MCF 10A (cell line): Measurements from ENCODE around the gene OR9K2. TPM values are rescaled to one million over a fixed set of nuclear protein-coding genes. Genes with fewer than 3 reads are reported as not detected.

Experiments
- Bru-seq: library from RNA; stranded (reverse); fragments of 400-500 nt; gene quantifications from one replicate; lab custom pipeline; 2021; lab: Mats Ljungman, UMichigan
- BruChase-seq, 2 experiments: library from RNA; stranded (reverse); fragments of 400-500 nt; gene quantifications; one replicate each; lab custom pipeline; 2021; lab: Mats Ljungman, UMichigan
- BruUV-seq: library from RNA; stranded (reverse); fragments of 400-500 nt; replicated peaks from 2 replicates; lab custom pipeline; 2021; lab: Mats Ljungman, UMichigan
- CTCF ChIA-PET: fragments of 300-600 bp; sonication (Branson Sonifier 250); formaldehyde crosslinking; extraction: SDS; loops from one replicate; lab custom pipeline; 2021; ENCODE audit warnings: antibody characterized with exemption, inconsistent platforms; lab: Yijun Ruan, JAX
- POLR2A ChIA-PET: fragments of 300-600, 350-650 bp; sonication (Branson Sonifier 250); formaldehyde crosslinking; extraction: SDS; loops from one replicate; lab custom pipeline; 2020; ENCODE audit warnings: antibody characterized with exemption, inconsistent platforms; lab: Yijun Ruan, JAX
- DNase-seq: peaks from one replicate; pipeline ENCODE4 v3.0.0-alpha.2; 2018; ENCODE audit not compliant: unreplicated experiment
- H3K27ac Mint-ChIP-seq: one replicate; pipeline ENCODE4 v1.8.0; 2022; ENCODE audit warnings: mild to moderate bottlenecking, low read depth, mixed read lengths; ENCODE audit not compliant: unreplicated experiment
- H3K27me3 Mint-ChIP-seq: one replicate; pipeline ENCODE4 v1.8.0; 2022; ENCODE audit warnings: mixed read lengths; ENCODE audit not compliant: insufficient read depth, unreplicated experiment
- H3K36me3 Mint-ChIP-seq: one replicate; pipeline ENCODE4 v1.8.0; 2022; ENCODE audit warnings: mild to moderate bottlenecking, moderate library complexity, mixed read lengths; ENCODE audit not compliant: insufficient read depth, unreplicated experiment
- H3K4me1 Mint-ChIP-seq: one replicate; pipeline ENCODE4 v1.8.0; 2022; ENCODE audit warnings: mixed read lengths; ENCODE audit not compliant: insufficient read depth, unreplicated experiment
- H3K4me3 Mint-ChIP-seq: one replicate; pipeline ENCODE4 v1.8.0; 2022; ENCODE audit warnings: mild to moderate bottlenecking, moderate library complexity, mixed read lengths; ENCODE audit not compliant: unreplicated experiment
- H3K9me3 Mint-ChIP-seq: one replicate; pipeline ENCODE4 v1.8.0; 2022; ENCODE audit warnings: mixed read lengths; ENCODE audit not compliant: unreplicated experiment
- intact Hi-C: fragments of 100-400 bp; cut with micrococcal nuclease; formaldehyde crosslinking; loops from 2 replicates; pipeline ENCODE4 v1.14.1; 2022
- long read RNA-seq: library from polyadenylated mRNA; stranded (forward); transcript quantifications from one replicate; pipeline ENCODE4 v2.0.0, GENCODE V29; 2022
- total RNA-seq: library from RNA; stranded (reverse); gene quantifications from 2 replicates; pipeline ENCODE4 v1.2.3, GENCODE V29; 2022
- TF ChIP-seq, protein P1 (sequence below): fragments of 200-600 bp; IDR thresholded peaks from one replicate; pipeline ENCODE4 v1.8.0; 2022; ENCODE audit warnings: antibody characterized with exemption, mild to moderate bottlenecking; ENCODE audit not compliant: unreplicated experiment

Gene OR9K2, protein sequence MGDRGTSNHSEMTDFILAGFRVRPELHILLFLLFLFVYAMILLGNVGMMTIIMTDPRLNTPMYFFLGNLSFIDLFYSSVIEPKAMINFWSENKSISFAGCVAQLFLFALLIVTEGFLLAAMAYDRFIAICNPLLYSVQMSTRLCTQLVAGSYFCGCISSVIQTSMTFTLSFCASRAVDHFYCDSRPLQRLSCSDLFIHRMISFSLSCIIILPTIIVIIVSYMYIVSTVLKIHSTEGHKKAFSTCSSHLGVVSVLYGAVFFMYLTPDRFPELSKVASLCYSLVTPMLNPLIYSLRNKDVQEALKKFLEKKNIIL
- total RNA-seq (not detected in 2 replicates), Bru-seq, nascent RNA (not detected), BruChase-seq, experiment 1, labeled RNA remaining after a 6-hour chase (not detected), BruChase-seq, experiment 2, labeled RNA remaining after a 2-hour chase (not detected)
- long read RNA-seq = 0 reads

DNA sequence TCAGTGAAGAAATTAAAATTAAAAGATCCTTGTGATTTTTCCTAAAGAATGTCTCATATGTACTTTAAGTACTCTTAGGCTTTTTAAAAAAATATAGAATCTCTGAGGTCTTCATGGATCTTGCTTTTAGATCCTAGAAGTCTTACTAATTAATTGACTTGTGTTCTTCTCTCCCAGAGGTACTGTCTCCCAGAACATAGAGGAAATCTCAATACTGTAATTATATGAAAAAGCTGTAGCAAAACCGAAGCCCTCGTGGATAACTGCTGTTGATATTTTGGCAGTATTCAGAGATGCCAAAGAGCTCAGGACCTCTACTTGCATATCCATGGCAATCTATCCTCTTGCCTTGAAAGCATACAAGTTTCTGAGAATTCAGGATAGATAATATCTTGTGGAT lies at the start of gene OR9K2:
Gene OR9K2, plus strand, starts transcription at position 301 of the 400 bp plus-strand sequence. CDS start 3,429 bp downstream, outside the sequence.
- Mint-ChIP-seq H3K9me3 (no peaks in the 10 kb centered on the region), H3K4me1 (no peaks in the 10 kb centered on the region), H3K36me3 (no peaks in the 10 kb centered on the region), H3K27ac (no peak within 1 kb of the TSS), H3K4me3 (no peak within 1 kb of the TSS), H3K27me3 (peaks cover 81% of the 10 kb centered on the region)
- intact Hi-C loops = no loop called here
- DNase-seq = no peak
- BruUV-seq = no TSS peak
- ChIA-PET CTCF (no interaction called here), POLR2A (no interaction called here)
- TF ChIP-seq, protein P1, sequence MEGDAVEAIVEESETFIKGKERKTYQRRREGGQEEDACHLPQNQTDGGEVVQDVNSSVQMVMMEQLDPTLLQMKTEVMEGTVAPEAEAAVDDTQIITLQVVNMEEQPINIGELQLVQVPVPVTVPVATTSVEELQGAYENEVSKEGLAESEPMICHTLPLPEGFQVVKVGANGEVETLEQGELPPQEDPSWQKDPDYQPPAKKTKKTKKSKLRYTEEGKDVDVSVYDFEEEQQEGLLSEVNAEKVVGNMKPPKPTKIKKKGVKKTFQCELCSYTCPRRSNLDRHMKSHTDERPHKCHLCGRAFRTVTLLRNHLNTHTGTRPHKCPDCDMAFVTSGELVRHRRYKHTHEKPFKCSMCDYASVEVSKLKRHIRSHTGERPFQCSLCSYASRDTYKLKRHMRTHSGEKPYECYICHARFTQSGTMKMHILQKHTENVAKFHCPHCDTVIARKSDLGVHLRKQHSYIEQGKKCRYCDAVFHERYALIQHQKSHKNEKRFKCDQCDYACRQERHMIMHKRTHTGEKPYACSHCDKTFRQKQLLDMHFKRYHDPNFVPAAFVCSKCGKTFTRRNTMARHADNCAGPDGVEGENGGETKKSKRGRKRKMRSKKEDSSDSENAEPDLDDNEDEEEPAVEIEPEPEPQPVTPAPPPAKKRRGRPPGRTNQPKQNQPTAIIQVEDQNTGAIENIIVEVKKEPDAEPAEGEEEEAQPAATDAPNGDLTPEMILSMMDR = no peak

DNA sequence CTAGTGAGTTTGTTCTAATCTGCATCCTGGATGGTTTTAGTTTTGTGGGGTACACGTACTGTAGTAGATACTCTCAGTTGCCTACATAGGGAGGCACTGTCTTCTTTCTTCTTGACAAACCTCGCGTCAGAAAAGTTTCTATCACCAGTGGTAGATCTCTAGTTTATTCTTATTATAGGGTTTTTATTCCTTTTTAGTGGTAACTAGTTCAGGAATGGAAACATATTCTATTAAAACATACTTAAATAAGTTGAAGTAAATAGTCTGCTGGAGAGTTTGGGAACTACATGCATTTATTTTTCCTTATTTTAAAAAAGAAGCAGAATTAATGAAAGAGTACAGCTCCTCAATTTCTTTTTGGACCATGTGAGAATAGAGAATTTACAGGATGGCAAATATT lies 33.6 kb upstream of the OR9K2 start:
- no TSS peak for BruUV-seq
- H3K4me3 Mint-ChIP-seq = no peak overlapping the region
- no peak for DNase-seq
- H3K27me3 Mint-ChIP-seq = peaks cover 73% of the 10 kb centered on the region
- intact Hi-C loops = no loop called here
- no peaks in the 10 kb centered on the region for H3K4me1 Mint-ChIP-seq
- ChIA-PET POLR2A (no interaction called here), CTCF (interaction anchor here (1.0 to 2.4 kb wide), 3 partner anchors 20 to 392 kb away, joined by 3 to 8 read pairs (median 6); no protein-coding TSS in a partner anchor)
- H3K36me3 Mint-ChIP-seq = no peaks in the 10 kb centered on the region
- no peak overlapping the region for H3K27ac Mint-ChIP-seq
- H3K9me3 Mint-ChIP-seq = no peaks in the 10 kb centered on the region
- TF ChIP-seq, protein P1 = peak; percentile 14

DNA sequence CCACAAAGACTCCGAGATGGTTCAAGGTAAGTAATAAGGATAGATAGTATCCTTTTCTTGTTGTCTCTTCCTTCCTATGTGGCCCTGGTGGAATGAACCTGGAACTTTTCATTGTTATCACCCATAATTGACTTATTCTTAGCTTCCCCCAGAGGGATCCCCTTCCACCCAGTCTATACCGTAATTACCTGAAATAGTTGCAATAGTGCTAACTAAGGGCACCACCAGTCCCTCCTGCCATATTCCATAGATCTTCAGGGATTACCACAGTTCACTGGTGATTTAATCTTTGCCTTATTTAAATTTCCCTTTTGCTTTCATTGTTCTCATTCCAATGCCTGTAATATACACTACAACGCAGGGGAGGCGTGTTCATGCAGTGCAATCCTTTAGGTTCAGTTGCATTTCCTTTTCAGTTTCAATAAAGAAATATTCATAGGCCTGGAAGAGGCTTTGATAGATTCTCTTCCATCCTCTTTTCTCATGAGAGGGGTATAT lies 13.8 kb upstream of the OR9K2 start:
- POLR2A ChIA-PET = no interaction called here

DNA sequence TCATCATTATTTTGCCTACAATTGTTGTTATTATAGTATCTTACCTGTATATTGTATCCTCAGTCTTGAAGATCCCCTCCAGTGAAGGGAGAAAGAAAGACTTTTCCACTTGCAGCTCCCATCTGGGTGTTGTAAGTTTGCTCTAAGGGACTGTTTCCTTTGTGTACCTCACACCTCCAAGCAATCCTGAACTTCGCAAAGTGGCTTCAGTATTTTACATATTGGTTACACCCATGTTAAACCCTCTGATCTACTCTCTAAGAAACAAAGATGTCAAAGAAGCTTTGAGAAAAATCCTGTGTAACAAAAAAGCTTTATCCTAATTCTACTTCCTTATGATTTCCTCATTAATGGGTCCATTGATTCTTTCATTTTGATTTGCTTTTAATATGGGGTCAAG lies 10.1 kb upstream of the OR9K2 start:
- ChIA-PET CTCF (no interaction called here), POLR2A (no interaction called here)
- Mint-ChIP-seq H3K27me3 (peaks cover 40% of the 10 kb centered on the region), H3K36me3 (no peaks in the 10 kb centered on the region), H3K27ac (no peak overlapping the region), H3K4me3 (no peak overlapping the region), H3K9me3 (no peaks in the 10 kb centered on the region), H3K4me1 (no peaks in the 10 kb centered on the region)
- TF ChIP-seq, protein P1 = no peak
- intact Hi-C loops = no loop called here
- no TSS peak for BruUV-seq
- DNase-seq = no peak

More for the DNA sequence above, 13.8 kb upstream of the OR9K2 start:
- intact Hi-C loops = no loop called here
- no peak overlapping the region for H3K27ac Mint-ChIP-seq
- H3K4me1 Mint-ChIP-seq = no peaks in the 10 kb centered on the region
- CTCF ChIA-PET = interaction anchor here (0.5 to 2.0 kb wide), 4 partner anchors 32 to 119 kb away, joined by 3 to 6 read pairs (median 4); no protein-coding TSS in a partner anchor
- TF ChIP-seq, protein P1 = no peak
- no peaks in the 10 kb centered on the region for H3K36me3 Mint-ChIP-seq
- no peak overlapping the region for H3K4me3 Mint-ChIP-seq
- no peak for DNase-seq
- no TSS peak for BruUV-seq
- H3K9me3 Mint-ChIP-seq = no peaks in the 10 kb centered on the region
- H3K27me3 Mint-ChIP-seq = peaks cover 54% of the 10 kb centered on the region
